Keratinocyte (primary cell): Measurements from ENCODE around the gene KYNU. TPM values are rescaled to one million over a fixed set of nuclear protein-coding genes. Genes with fewer than 3 reads are reported as not detected.
A peak's percentile ranks its signal among the peaks of the same experiment; 100 is the strongest.

Experiments used
- DNase-seq: peaks from one replicate; pipeline ENCODE4 v3.0.0-alpha.2; 2011; ENCODE audit warnings: low read depth, missing footprints, low spot score
- FAIRE-seq: peaks from 2 replicates; lab custom pipeline; 2011; peaks lifted over from hg19 to GRCh38; lab: Jason Lieb, UNC
- H2AFZ ChIP-seq: 2 replicates; pipeline ENCODE4 v1.6.0; 2012; ENCODE audit warnings: low read length, control low read depth, inconsistent platforms; ENCODE audit not compliant: control insufficient read depth
- H3K27ac ChIP-seq: 2 replicates; pipeline ENCODE4 v1.5.1; 2011; ENCODE audit warnings: low read length; ENCODE audit not compliant: control insufficient read depth, insufficient read depth
- H3K27me3 ChIP-seq: 3 replicates; pipeline ENCODE4 v1.6.0; 2011; ENCODE audit warnings: low read length; ENCODE audit not compliant: control insufficient read depth, insufficient read depth; ENCODE audit errors: extremely low read depth
- H3K36me3 ChIP-seq, 2 experiments: 2 replicates in 1 of 2; 3 replicates in 1 of 2; pipeline ENCODE4 v1.5.1; 2011; ENCODE audit warnings: low read length in 2 of 2, mild to moderate bottlenecking in 1 of 2; ENCODE audit not compliant: control insufficient read depth in 2 of 2, insufficient read depth in 2 of 2; ENCODE audit errors: extremely low read depth in 1 of 2
- H3K4me1 ChIP-seq: 3 replicates; pipeline ENCODE4 v1.5.1; 2011; ENCODE audit warnings: low read length; ENCODE audit not compliant: control insufficient read depth, insufficient read depth; ENCODE audit errors: extremely low read depth
- H3K4me2 ChIP-seq: 3 replicates; pipeline ENCODE4 v1.6.0; 2011; ENCODE audit warnings: low read depth, low read length; ENCODE audit not compliant: control insufficient read depth, insufficient read depth; ENCODE audit errors: extremely low read depth
- H3K4me3 ChIP-seq, 3 experiments: fragments of 200-600 bp in 1 of 3; sonication (generic) in 1 of 3; 2 replicates in 2 of 3; 3 replicates in 1 of 3; pipeline ENCODE4 v1.5.1; 2011 to 2016; ENCODE audit warnings: low read length in 3 of 3, mild to moderate bottlenecking in 3 of 3, control low read depth in 2 of 3, inconsistent platforms in 1 of 3, low read depth in 1 of 3, mixed read lengths in 1 of 3, mixed run types in 1 of 3, moderate library complexity in 1 of 3; ENCODE audit not compliant: control insufficient read depth in 2 of 3, insufficient read depth in 2 of 3; ENCODE audit errors: extremely low read depth in 1 of 3
- H3K79me2 ChIP-seq: 2 replicates; pipeline ENCODE4 v1.6.0; 2012; ENCODE audit warnings: low read length; ENCODE audit not compliant: control insufficient read depth, insufficient read depth
- H3K9ac ChIP-seq: 3 replicates; pipeline ENCODE4 v1.6.0; 2011; ENCODE audit warnings: low read length; ENCODE audit not compliant: control insufficient read depth, insufficient read depth; ENCODE audit errors: extremely low read depth
- H3K9me1 ChIP-seq: 3 replicates; pipeline ENCODE4 v1.6.0; 2011; ENCODE audit warnings: low read length; ENCODE audit not compliant: control insufficient read depth, insufficient read depth; ENCODE audit errors: extremely low read depth
- H3K9me3 ChIP-seq: 2 replicates; pipeline ENCODE4 v1.5.1; 2012; ENCODE audit warnings: low read depth, low read length; ENCODE audit not compliant: control insufficient read depth
- H4K20me1 ChIP-seq: 3 replicates; pipeline ENCODE4 v1.6.0; 2011; ENCODE audit warnings: low read length; ENCODE audit not compliant: control insufficient read depth, insufficient read depth; ENCODE audit errors: extremely low read depth
- CTCF ChIP-seq, 3 experiments: IDR thresholded peaks in 1 of 3; conservative IDR thresholded peaks in 1 of 3; optimal IDR thresholded peaks in 1 of 3; 2 replicates in 2 of 3; 3 replicates in 1 of 3; pipeline versions ENCODE3 to v1.5.1; 2011; ENCODE audit warnings: low read length in 3 of 3, mild to moderate bottlenecking in 3 of 3, moderate library complexity in 2 of 3, control low read depth in 1 of 3, inconsistent platforms in 1 of 3; ENCODE audit not compliant: insufficient read depth in 2 of 3; ENCODE audit errors: extremely low read depth in 1 of 3
- EZH2 ChIP-seq: IDR thresholded peaks from one replicate; pipeline ENCODE4 v1.6.1; 2012; ENCODE audit warnings: inconsistent platforms, mild to moderate bottlenecking, low read length, moderate library complexity
- dilution Hi-C: fragments of 300-500 bp; cut with MboI; formaldehyde crosslinking; loops from one replicate; pipeline ENCODE4 v1.7.0; 2020; ENCODE audit warnings: low sequenced_read_pairs; ENCODE audit not compliant: extremely low pct_ligation_motif_present
- polyA plus RNA-seq, 5 experiments: library from polyadenylated mRNA; depleted of rRNA in 3 of 5; stranded (reverse) in 3 of 5; stranded (forward) in 1 of 5; unstranded in 1 of 5; fragments of >200 nt; gene quantifications; 1 replicate in 1 of 5; 2 replicates in 3 of 5; 3 replicates in 1 of 5; pipeline versions ENCODE4 v1.2.1 to v1.2.3, GENCODE V29; 2011 to 2012; ENCODE audit warnings: missing spikeins in 2 of 5, low read depth in 1 of 5, low replicate concordance in 1 of 5

KYNU gene
- polyA plus RNA-seq, 1 donor (not counting 4 experiments of a cell fraction or from before 2014, with no cell fraction given): 3.9 TPM

- no peaks in the 10 kb centered on the region for H3K9me3 ChIP-seq
- H4K20me1 ChIP-seq: no peaks in the 10 kb centered on the region
- FAIRE-seq: no peak
- TF ChIP-seq EZH2 (no peak), CTCF (optimal IDR thresholded peaks at IDR 0.05 in 1 of 3, IDR thresholded peaks at IDR 0.05 in 1 of 3, conservative IDR thresholded peaks at IDR 0.05 in 1 of 3; ENCODE audit: extremely low read depth in 1 of 3, insufficient read depth in 2 of 3, low read length in 3 of 3) (no peak)
- no peak overlapping the region for H2AFZ ChIP-seq
- no peak overlapping the region for H3K9ac ChIP-seq
- no peaks in the 10 kb centered on the region for H3K79me2 ChIP-seq
- no peaks in the 10 kb centered on the region for H3K36me3 ChIP-seq
- H3K4me1 ChIP-seq: peaks cover 20% of the 10 kb centered on the region
- H3K27ac ChIP-seq: no peak overlapping the region
- no peak overlapping the region for H3K4me2 ChIP-seq
- no peak overlapping the region for H3K4me3 ChIP-seq
- H3K27me3 ChIP-seq: no peaks in the 10 kb centered on the region
- DNase-seq: no peak
- no peaks in the 10 kb centered on the region for H3K9me1 ChIP-seq
- dilution Hi-C loops: no loop called here
Measured at GRCh38 chr2:142853912-142854311, 23.6 kb upstream of the KYNU start.

GRCh38 chr2:142857256-142858164 is 20.0 kb upstream of the KYNU start:
- Histone ChIP-seq H4K20me1 (no peaks in the 10 kb centered on the region), H3K36me3 (no peaks in the 10 kb centered on the region), H3K4me3 (no peak overlapping the region), H3K79me2 (no peaks in the 10 kb centered on the region), H3K4me2 (peak overlapping the region; percentile 35), H3K9me1 (no peaks in the 10 kb centered on the region), H3K9ac (no peak overlapping the region), H3K27ac (peak overlapping the region; percentile 10), H2AFZ (no peak overlapping the region), H3K9me3 (no peaks in the 10 kb centered on the region), H3K27me3 (no peaks in the 10 kb centered on the region), H3K4me1 (peaks cover 14% of the 10 kb centered on the region)
- DNase-seq: no peak
- TF ChIP-seq EZH2 (no peak), CTCF (optimal IDR thresholded peaks at IDR 0.05 in 1 of 3, IDR thresholded peaks at IDR 0.05 in 1 of 3, conservative IDR thresholded peaks at IDR 0.05 in 1 of 3; ENCODE audit: extremely low read depth in 1 of 3, insufficient read depth in 2 of 3, low read length in 3 of 3) (no peak)
- FAIRE-seq: no peak
- dilution Hi-C loops: no loop called here
